WTC11 (cell line): ENCODE results near the gene NSFL1C.

Source experiments
- ATF1 ChIP-seq: sonication (generic); formaldehyde crosslinking; IDR thresholded peaks from 2 replicates; pipeline ENCODE4 v1.8.1; 2023; ENCODE audit warnings: mild to moderate bottlenecking, moderate library complexity, missing genetic modification reagents
- CREM ChIP-seq: sonication (generic); formaldehyde crosslinking; IDR thresholded peaks from 2 replicates; pipeline ENCODE4 v1.8.1; 2022; ENCODE audit warnings: mild to moderate bottlenecking, missing genetic modification reagents, moderate library complexity
- JUN ChIP-seq: sonication (generic); formaldehyde crosslinking; IDR thresholded peaks from 2 replicates; pipeline ENCODE4 v1.8.0; 2023; ENCODE audit warnings: mild to moderate bottlenecking, missing genetic modification reagents
- NFE2L1 ChIP-seq: sonication (generic); formaldehyde crosslinking; IDR thresholded peaks from 2 replicates; pipeline ENCODE4 v1.8.1; 2023; ENCODE audit warnings: missing genetic modification reagents
- NFYB ChIP-seq: sonication (generic); formaldehyde crosslinking; conservative IDR thresholded peaks from 2 replicates; pipeline ENCODE4 v1.8.0; 2022; ENCODE audit warnings: low read depth, missing genetic modification reagents
- NR1H2 ChIP-seq: sonication (generic); formaldehyde crosslinking; IDR thresholded peaks from 2 replicates; pipeline ENCODE4 v1.9.0; 2021; ENCODE audit warnings: mild to moderate bottlenecking, moderate library complexity, missing genetic modification reagents
- NR2C2 ChIP-seq: sonication (generic); formaldehyde crosslinking; IDR thresholded peaks from 2 replicates; pipeline ENCODE4 v1.8.0; 2022; ENCODE audit warnings: mild to moderate bottlenecking, missing genetic modification reagents
- TCF7 ChIP-seq: sonication (generic); formaldehyde crosslinking; IDR thresholded peaks from 2 replicates; pipeline ENCODE4 v1.8.0; 2022; ENCODE audit warnings: mild to moderate bottlenecking, low read depth, missing genetic modification reagents, moderate library complexity
- ZNF263 ChIP-seq: sonication (generic); formaldehyde crosslinking; IDR thresholded peaks from 2 replicates; pipeline ENCODE4 v1.8.1; 2022; ENCODE audit warnings: low read depth, mild to moderate bottlenecking, moderate library complexity, missing genetic modification reagents
- TF ChIP-seq, protein P1 (sequence below): fragments of 200-600 bp; IDR thresholded peaks from 2 replicates; pipeline ENCODE4 v1.8.0; 2022; ENCODE audit warnings: antibody characterized with exemption
- TF ChIP-seq, protein P2 (sequence below): sonication (generic); formaldehyde crosslinking; IDR thresholded peaks from 2 replicates; pipeline ENCODE4 v1.8.1; 2023; ENCODE audit warnings: mild to moderate bottlenecking, missing genetic modification reagents, borderline replicate concordance
- TF ChIP-seq, protein P3 (sequence below): sonication (generic); formaldehyde crosslinking; IDR thresholded peaks from 2 replicates; pipeline ENCODE4 v1.8.1; 2023; ENCODE audit warnings: mild to moderate bottlenecking, missing genetic modification reagents, moderate library complexity

DNA sequence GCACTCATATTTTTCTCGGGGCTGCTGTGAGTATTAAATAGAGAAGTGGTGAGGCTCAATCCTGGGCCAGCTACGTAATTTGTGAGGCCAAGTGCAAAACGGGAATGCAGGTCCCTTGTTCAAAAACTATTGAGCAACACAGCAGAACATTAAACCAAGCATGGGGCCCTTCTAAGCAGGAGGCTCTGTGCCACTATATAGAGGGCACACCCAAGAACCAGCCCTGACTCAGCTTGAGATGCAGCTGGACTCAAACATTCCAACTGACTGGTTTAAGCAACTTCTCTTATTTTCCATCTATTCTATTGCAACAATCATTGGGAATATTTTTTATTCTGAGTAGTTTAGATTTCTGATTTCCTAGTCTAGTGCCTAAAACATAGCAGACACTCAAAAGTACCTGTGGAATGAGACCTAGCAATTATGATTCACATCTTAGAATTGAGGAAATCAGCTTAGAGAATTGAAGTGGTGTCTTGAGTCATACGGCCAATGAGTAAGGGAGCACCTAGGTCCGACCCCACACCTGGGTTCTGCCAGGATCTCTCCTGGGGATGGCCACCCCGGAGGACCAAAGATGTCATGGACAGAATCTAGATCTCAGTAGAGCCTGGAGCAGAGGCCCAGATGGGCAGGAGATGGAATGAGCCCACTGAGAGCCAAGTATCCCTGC lies 23.3 kb upstream of the NSFL1C start:
- no peak for TF ChIP-seq ZNF263 (CRISPR knock-in tag)
- TF ChIP-seq CREM = no peak
- no peak for TF ChIP-seq ATF1 (CRISPR knock-in tag)
- TF ChIP-seq, protein P1, sequence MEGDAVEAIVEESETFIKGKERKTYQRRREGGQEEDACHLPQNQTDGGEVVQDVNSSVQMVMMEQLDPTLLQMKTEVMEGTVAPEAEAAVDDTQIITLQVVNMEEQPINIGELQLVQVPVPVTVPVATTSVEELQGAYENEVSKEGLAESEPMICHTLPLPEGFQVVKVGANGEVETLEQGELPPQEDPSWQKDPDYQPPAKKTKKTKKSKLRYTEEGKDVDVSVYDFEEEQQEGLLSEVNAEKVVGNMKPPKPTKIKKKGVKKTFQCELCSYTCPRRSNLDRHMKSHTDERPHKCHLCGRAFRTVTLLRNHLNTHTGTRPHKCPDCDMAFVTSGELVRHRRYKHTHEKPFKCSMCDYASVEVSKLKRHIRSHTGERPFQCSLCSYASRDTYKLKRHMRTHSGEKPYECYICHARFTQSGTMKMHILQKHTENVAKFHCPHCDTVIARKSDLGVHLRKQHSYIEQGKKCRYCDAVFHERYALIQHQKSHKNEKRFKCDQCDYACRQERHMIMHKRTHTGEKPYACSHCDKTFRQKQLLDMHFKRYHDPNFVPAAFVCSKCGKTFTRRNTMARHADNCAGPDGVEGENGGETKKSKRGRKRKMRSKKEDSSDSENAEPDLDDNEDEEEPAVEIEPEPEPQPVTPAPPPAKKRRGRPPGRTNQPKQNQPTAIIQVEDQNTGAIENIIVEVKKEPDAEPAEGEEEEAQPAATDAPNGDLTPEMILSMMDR = no peak
- TF ChIP-seq, protein P2, sequence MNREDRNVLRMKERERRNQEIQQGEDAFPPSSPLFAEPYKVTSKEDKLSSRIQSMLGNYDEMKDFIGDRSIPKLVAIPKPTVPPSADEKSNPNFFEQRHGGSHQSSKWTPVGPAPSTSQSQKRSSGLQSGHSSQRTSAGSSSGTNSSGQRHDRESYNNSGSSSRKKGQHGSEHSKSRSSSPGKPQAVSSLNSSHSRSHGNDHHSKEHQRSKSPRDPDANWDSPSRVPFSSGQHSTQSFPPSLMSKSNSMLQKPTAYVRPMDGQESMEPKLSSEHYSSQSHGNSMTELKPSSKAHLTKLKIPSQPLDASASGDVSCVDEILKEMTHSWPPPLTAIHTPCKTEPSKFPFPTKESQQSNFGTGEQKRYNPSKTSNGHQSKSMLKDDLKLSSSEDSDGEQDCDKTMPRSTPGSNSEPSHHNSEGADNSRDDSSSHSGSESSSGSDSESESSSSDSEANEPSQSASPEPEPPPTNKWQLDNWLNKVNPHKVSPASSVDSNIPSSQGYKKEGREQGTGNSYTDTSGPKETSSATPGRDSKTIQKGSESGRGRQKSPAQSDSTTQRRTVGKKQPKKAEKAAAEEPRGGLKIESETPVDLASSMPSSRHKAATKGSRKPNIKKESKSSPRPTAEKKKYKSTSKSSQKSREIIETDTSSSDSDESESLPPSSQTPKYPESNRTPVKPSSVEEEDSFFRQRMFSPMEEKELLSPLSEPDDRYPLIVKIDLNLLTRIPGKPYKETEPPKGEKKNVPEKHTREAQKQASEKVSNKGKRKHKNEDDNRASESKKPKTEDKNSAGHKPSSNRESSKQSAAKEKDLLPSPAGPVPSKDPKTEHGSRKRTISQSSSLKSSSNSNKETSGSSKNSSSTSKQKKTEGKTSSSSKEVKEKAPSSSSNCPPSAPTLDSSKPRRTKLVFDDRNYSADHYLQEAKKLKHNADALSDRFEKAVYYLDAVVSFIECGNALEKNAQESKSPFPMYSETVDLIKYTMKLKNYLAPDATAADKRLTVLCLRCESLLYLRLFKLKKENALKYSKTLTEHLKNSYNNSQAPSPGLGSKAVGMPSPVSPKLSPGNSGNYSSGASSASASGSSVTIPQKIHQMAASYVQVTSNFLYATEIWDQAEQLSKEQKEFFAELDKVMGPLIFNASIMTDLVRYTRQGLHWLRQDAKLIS (CRISPR knock-in tag) = no peak
- no peak for TF ChIP-seq NR1H2 (CRISPR knock-in tag)
- TF ChIP-seq, protein P3, sequence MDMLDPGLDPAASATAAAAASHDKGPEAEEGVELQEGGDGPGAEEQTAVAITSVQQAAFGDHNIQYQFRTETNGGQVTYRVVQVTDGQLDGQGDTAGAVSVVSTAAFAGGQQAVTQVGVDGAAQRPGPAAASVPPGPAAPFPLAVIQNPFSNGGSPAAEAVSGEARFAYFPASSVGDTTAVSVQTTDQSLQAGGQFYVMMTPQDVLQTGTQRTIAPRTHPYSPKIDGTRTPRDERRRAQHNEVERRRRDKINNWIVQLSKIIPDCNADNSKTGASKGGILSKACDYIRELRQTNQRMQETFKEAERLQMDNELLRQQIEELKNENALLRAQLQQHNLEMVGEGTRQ (CRISPR knock-in tag) = no peak
- no peak for TF ChIP-seq JUN (CRISPR knock-in tag)
- TF ChIP-seq NFE2L1 (CRISPR knock-in tag) = no peak
- no peak for TF ChIP-seq NR2C2 (CRISPR knock-in tag)
- no peak for TF ChIP-seq NFYB (CRISPR knock-in tag)
- no peak for TF ChIP-seq TCF7
